Endothelial cell (in vitro differentiated cells): ENCODE results near the gene PPDPF. TPM values are rescaled to one million over a fixed set of nuclear protein-coding genes. Genes with fewer than 3 reads are reported as not detected.

Source experiments
- DNase-seq: peaks from one replicate; pipeline ENCODE4 v3.0.0; 2021; ENCODE audit warnings: low spot score
- H3K27ac Mint-ChIP-seq: one replicate; pipeline ENCODE4 v1.8.0; 2021; ENCODE audit warnings: mixed read lengths, inconsistent platforms; ENCODE audit not compliant: unreplicated experiment
- H3K27me3 Mint-ChIP-seq: one replicate; pipeline ENCODE4 v1.8.0; 2021; ENCODE audit warnings: mild to moderate bottlenecking, moderate library complexity, mixed read lengths, inconsistent platforms; ENCODE audit not compliant: unreplicated experiment
- H3K36me3 Mint-ChIP-seq: one replicate; pipeline ENCODE4 v1.8.0; 2021; ENCODE audit warnings: mild to moderate bottlenecking, low read depth, mixed read lengths, inconsistent platforms; ENCODE audit not compliant: unreplicated experiment
- H3K4me1 Mint-ChIP-seq: one replicate; pipeline ENCODE4 v1.8.0; 2021; ENCODE audit warnings: mild to moderate bottlenecking, mixed read lengths, inconsistent platforms; ENCODE audit not compliant: unreplicated experiment
- H3K4me3 Mint-ChIP-seq: one replicate; pipeline ENCODE4 v1.8.0; 2021; ENCODE audit warnings: mild to moderate bottlenecking, mixed read lengths, inconsistent platforms; ENCODE audit not compliant: unreplicated experiment
- H3K9me3 Mint-ChIP-seq: one replicate; pipeline ENCODE4 v1.8.0; 2021; ENCODE audit warnings: mixed read lengths, inconsistent platforms; ENCODE audit not compliant: unreplicated experiment
- long read RNA-seq: library from polyadenylated mRNA; unstranded; transcript quantifications from one replicate; pipeline ENCODE4 v2.0.0, GENCODE V29; 2020; ENCODE audit not compliant: unreplicated experiment
- total RNA-seq: library from RNA; stranded (reverse); fragmentation: NEBNext Ultra II Directional; extraction: Animal tissue kit (Norgen Biotek cat#: 25700); gene quantifications from one replicate; pipeline ENCODE4 v1.2.1, GENCODE V29; 2021; ENCODE audit not compliant: unreplicated experiment
- TF ChIP-seq, protein P1 (sequence below): fragments of 200-600 bp; sonication (generic); IDR thresholded peaks from one replicate; pipeline ENCODE4 v1.5.0; 2021; ENCODE audit warnings: antibody characterized with exemption; ENCODE audit not compliant: unreplicated experiment

The PPDPF gene, protein sequence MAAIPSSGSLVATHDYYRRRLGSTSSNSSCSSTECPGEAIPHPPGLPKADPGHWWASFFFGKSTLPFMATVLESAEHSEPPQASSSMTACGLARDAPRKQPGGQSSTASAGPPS
- total RNA-seq = 151 TPM
- long read RNA-seq = 0 reads

DNA sequence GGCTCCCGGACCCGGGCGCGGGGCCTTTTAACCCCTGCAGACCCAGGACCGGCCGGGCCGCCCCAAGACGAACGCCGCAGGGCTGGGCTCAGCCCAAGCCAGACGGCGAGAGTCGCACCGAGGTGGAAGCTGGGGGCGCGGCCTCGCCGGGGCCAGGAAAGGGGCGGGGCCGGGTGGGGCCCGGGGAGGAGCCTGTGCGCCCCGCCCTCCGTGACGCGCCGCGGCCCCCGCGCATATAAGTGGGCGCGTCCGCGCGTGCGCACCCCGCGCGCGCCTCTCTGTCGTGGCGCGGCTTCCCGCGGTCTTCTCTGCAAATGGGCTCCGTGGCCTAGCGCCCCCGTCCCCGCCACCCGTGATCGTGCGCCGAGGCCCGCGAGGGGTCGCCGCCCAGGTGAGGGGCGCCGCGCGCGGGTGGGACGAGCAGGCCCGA lies at the start of gene PPDPF:
Gene PPDPF, plus strand, starts transcription at position 262 of the 430 bp plus-strand sequence. CDS start 544 bp downstream, outside the sequence.
- TF ChIP-seq, protein P1, sequence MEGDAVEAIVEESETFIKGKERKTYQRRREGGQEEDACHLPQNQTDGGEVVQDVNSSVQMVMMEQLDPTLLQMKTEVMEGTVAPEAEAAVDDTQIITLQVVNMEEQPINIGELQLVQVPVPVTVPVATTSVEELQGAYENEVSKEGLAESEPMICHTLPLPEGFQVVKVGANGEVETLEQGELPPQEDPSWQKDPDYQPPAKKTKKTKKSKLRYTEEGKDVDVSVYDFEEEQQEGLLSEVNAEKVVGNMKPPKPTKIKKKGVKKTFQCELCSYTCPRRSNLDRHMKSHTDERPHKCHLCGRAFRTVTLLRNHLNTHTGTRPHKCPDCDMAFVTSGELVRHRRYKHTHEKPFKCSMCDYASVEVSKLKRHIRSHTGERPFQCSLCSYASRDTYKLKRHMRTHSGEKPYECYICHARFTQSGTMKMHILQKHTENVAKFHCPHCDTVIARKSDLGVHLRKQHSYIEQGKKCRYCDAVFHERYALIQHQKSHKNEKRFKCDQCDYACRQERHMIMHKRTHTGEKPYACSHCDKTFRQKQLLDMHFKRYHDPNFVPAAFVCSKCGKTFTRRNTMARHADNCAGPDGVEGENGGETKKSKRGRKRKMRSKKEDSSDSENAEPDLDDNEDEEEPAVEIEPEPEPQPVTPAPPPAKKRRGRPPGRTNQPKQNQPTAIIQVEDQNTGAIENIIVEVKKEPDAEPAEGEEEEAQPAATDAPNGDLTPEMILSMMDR = no peak
- peak; percentile 90 for DNase-seq
- Mint-ChIP-seq H3K27ac (peak within 1 kb of the TSS; percentile 88), H3K4me1 (peaks cover 5% of the 10 kb centered on the region), H3K27me3 (peaks cover 17% of the 10 kb centered on the region), H3K4me3 (peak within 1 kb of the TSS; percentile 91), H3K9me3 (no peaks in the 10 kb centered on the region), H3K36me3 (peaks cover 15% of the 10 kb centered on the region)

GRCh38 chr20:63471002-63471716 lies 49.4 kb upstream of the PPDPF start:
- no peaks in the 10 kb centered on the region for H3K9me3 Mint-ChIP-seq
- H3K27me3 Mint-ChIP-seq = no peaks in the 10 kb centered on the region
- H3K27ac Mint-ChIP-seq = no peak overlapping the region
- DNase-seq = no peak
- H3K36me3 Mint-ChIP-seq = no peaks in the 10 kb centered on the region
- no peak overlapping the region for H3K4me3 Mint-ChIP-seq
- TF ChIP-seq, protein P1 = no peak
- no peaks in the 10 kb centered on the region for H3K4me1 Mint-ChIP-seq

DNA sequence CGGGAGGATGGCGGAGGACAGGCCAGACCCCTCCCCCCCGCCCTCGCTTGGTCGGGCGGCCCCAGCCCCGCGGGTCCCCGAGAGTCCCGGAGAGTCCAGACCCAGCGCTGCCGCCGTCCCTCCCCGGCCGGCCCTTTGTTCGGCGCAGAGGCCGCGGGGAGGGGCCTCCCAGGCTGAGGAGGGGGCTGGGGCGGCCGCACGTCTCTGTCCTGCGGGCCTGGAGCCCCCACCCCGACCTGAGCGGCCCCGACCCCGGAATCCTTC lies 48.9 kb upstream of the PPDPF start:
- no peaks in the 10 kb centered on the region for H3K36me3 Mint-ChIP-seq
- no peak for DNase-seq
- no peak overlapping the region for H3K27ac Mint-ChIP-seq
- H3K9me3 Mint-ChIP-seq = no peaks in the 10 kb centered on the region
- TF ChIP-seq, protein P1 = no peak
- H3K4me3 Mint-ChIP-seq = no peak overlapping the region
- no peaks in the 10 kb centered on the region for H3K4me1 Mint-ChIP-seq
- H3K27me3 Mint-ChIP-seq = no peaks in the 10 kb centered on the region

- Mint-ChIP-seq H3K27ac (no peak within 1 kb of the TSS), H3K4me3 (no peak within 1 kb of the TSS), H3K36me3 (no peaks in the 10 kb centered on the region), H3K9me3 (no peaks in the 10 kb centered on the region), H3K27me3 (no peaks in the 10 kb centered on the region), H3K4me1 (no peaks in the 10 kb centered on the region)
- DNase-seq = no peak
- TF ChIP-seq, protein P1 = no peak
Measured at GRCh38 chr20:63471981-63472831, 48.4 kb upstream of the PPDPF start, which contains the start of gene KCNQ2. TSS of gene KCNQ2 (minus strand) at chr20:63472655. CDS start at chr20:63472463, 192 bp downstream.
